HEK293 (cell line): ENCODE data around the gene ZFP36L1.
A peak's percentile ranks its signal among the peaks of the same experiment; 100 is the strongest.

Source experiments
- CTCF ChIA-PET: fragments of 350-600 bp; formaldehyde crosslinking; extraction: SDS; loops from one replicate; lab custom pipeline; 2021; ENCODE audit warnings: antibody characterized with exemption; lab: Yijun Ruan, JAX
- POLR2A ChIA-PET: fragments of 300-600 bp; formaldehyde crosslinking; extraction: SDS; loops from one replicate; lab custom pipeline; 2020; ENCODE audit warnings: antibody characterized with exemption, inconsistent platforms; lab: Yijun Ruan, JAX
- H3K27ac ChIP-seq: fragments of 200-500 bp; sonication (Bioruptor generic); 2 replicates; pipeline ENCODE4 v1.5.1; 2014; ENCODE audit warnings: low read depth, low read length, control low read depth, inconsistent platforms; ENCODE audit errors: extremely low read depth
- H3K36me3 ChIP-seq, 2 experiments: fragments of 200-500 bp in 1 of 2; sonication (Bioruptor generic) in 1 of 2; 1 replicate in 1 of 2; 2 replicates in 1 of 2; pipeline ENCODE4 v1.5.1; 2014 to 2017; ENCODE audit warnings: inconsistent platforms in 2 of 2, low read length in 2 of 2; ENCODE audit not compliant: control insufficient read depth in 2 of 2, insufficient read depth in 1 of 2
- H3K4me1 ChIP-seq: fragments of 200-500 bp; sonication (Bioruptor generic); 2 replicates; pipeline ENCODE4 v1.5.1; 2014; ENCODE audit warnings: mild to moderate bottlenecking, low read length, inconsistent platforms; ENCODE audit not compliant: control insufficient read depth, insufficient read depth
- H3K4me3 ChIP-seq: 2 replicates; pipeline ENCODE4 v1.5.1; 2011; ENCODE audit warnings: low read depth, mild to moderate bottlenecking, control low read depth, low read length, moderate library complexity
- H3K9me3 ChIP-seq: fragments of 200-500 bp; sonication (Bioruptor generic); 2 replicates; pipeline ENCODE4 v1.5.1; 2014; ENCODE audit warnings: low read depth, low read length, inconsistent platforms; ENCODE audit not compliant: control insufficient read depth, insufficient read depth
- ZNF175 ChIP-seq: fragments of 450-650 bp; formaldehyde crosslinking; IDR thresholded peaks from 2 replicates; pipeline ENCODE4 v1.5.1; 2016; ENCODE audit warnings: missing biosample characterization, missing genetic modification characterization
- ZNF341 ChIP-seq: fragments of 450-650 bp; formaldehyde crosslinking; IDR thresholded peaks from 2 replicates; pipeline ENCODE4; 2016; ENCODE audit warnings: low read depth, missing biosample characterization, missing genetic modification characterization
- ZNF624 ChIP-seq: fragments of 450-650 bp; formaldehyde crosslinking; IDR thresholded peaks from 2 replicates; pipeline ENCODE4 v1.5.1; 2017; ENCODE audit warnings: missing biosample characterization, missing genetic modification characterization
- ZNF76 ChIP-seq: fragments of 450-650 bp; formaldehyde crosslinking; IDR thresholded peaks from 2 replicates; pipeline ENCODE4; 2016; ENCODE audit warnings: low read depth, missing biosample characterization, missing genetic modification characterization, borderline replicate concordance
- TF ChIP-seq, protein P1 (sequence below): fragments of 450-650 bp; formaldehyde crosslinking; IDR thresholded peaks from 2 replicates; pipeline ENCODE4 v1.5.1; 2017; ENCODE audit warnings: missing biosample characterization, mild to moderate bottlenecking, missing genetic modification characterization, moderate library complexity
- TF ChIP-seq, protein P2 (sequence below): fragments of 450-650 bp; formaldehyde crosslinking; IDR thresholded peaks from 2 replicates; pipeline ENCODE4 v1.5.1; 2016; ENCODE audit warnings: missing biosample characterization, missing genetic modification characterization, low read depth
- TF ChIP-seq, protein P3 (sequence below): fragments of 450-650 bp; formaldehyde crosslinking; IDR thresholded peaks from 2 replicates; pipeline ENCODE4 v1.5.1; 2016; ENCODE audit warnings: missing biosample characterization, missing genetic modification characterization
- TF ChIP-seq, protein P4 (sequence below): fragments of 450-650 bp; formaldehyde crosslinking; IDR thresholded peaks from 2 replicates; pipeline ENCODE4 v1.5.1; 2016; ENCODE audit warnings: missing biosample characterization, missing genetic modification characterization

ZFP36L1 gene

DNA sequence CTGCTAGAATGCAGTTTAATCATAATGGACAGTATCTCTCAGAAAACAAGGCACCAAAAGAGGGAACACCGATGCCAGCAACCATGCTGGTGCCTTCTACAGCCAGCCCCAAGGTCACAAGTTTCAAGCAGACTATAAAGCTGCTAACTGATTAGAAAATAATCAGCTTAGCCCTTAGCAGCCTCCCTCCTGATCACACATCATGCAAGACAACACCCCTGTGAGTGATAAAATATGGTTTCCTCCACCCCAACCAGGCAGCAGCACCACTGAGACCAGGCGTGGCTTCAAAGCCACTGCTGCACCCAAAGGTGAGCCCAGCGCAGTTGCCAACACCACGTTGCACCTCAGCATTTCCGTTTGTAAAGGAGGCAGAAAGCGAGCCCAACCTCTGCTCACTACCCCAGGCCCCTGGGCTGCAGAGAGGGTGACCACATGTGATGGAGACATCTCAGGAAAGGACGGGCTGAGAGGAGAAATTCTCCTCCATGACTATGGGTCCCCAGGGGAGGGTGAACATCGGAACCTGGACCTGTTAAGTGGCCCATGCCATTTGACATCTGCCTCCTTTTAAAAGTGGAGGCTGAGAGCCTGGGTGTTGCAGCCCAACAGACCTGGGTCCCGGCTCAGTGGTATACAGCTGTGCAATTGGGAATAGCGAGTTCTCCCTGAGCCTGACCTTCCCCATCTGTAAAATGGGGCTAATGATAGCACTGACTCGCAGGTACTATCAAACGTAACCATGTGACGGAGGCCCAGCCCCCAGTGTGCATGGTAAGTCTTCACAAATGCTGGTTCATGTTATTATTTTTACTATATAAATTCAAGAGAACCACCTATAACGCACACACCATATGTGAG is 11.5 kb downstream of the ZFP36L1 start:
- CTCF ChIA-PET: interaction anchor here (0.6 kb wide), 1 partner anchor 1999 kb away, joined by 5 read pairs; no protein-coding TSS in a partner anchor
- POLR2A ChIA-PET: interaction anchor here (1.7 kb wide), 1 partner anchor 12 kb away, joined by 12 read pairs; the partner anchor contains the start of gene ZFP36L1
- no peaks in the 10 kb centered on the region for H3K9me3 ChIP-seq
- TF ChIP-seq, protein P1, sequence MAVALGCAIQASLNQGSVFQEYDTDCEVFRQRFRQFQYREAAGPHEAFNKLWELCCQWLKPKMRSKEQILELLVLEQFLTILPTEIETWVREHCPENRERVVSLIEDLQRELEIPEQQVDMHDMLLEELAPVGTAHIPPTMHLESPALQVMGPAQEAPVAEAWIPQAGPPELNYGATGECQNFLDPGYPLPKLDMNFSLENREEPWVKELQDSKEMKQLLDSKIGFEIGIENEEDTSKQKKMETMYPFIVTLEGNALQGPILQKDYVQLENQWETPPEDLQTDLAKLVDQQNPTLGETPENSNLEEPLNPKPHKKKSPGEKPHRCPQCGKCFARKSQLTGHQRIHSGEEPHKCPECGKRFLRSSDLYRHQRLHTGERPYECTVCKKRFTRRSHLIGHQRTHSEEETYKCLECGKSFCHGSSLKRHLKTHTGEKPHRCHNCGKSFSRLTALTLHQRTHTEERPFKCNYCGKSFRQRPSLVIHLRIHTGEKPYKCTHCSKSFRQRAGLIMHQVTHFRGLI (tag by site-specific recombination): peak; percentile 81
- TF ChIP-seq ZNF341: 0 out of 2 replicates have a peak, but pooled peaks have one; percentile 4
- TF ChIP-seq, protein P2, sequence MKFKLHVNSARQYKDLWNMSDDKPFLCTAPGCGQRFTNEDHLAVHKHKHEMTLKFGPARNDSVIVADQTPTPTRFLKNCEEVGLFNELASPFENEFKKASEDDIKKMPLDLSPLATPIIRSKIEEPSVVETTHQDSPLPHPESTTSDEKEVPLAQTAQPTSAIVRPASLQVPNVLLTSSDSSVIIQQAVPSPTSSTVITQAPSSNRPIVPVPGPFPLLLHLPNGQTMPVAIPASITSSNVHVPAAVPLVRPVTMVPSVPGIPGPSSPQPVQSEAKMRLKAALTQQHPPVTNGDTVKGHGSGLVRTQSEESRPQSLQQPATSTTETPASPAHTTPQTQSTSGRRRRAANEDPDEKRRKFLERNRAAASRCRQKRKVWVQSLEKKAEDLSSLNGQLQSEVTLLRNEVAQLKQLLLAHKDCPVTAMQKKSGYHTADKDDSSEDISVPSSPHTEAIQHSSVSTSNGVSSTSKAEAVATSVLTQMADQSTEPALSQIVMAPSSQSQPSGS (tag by site-specific recombination): no peak
- TF ChIP-seq, protein P3, sequence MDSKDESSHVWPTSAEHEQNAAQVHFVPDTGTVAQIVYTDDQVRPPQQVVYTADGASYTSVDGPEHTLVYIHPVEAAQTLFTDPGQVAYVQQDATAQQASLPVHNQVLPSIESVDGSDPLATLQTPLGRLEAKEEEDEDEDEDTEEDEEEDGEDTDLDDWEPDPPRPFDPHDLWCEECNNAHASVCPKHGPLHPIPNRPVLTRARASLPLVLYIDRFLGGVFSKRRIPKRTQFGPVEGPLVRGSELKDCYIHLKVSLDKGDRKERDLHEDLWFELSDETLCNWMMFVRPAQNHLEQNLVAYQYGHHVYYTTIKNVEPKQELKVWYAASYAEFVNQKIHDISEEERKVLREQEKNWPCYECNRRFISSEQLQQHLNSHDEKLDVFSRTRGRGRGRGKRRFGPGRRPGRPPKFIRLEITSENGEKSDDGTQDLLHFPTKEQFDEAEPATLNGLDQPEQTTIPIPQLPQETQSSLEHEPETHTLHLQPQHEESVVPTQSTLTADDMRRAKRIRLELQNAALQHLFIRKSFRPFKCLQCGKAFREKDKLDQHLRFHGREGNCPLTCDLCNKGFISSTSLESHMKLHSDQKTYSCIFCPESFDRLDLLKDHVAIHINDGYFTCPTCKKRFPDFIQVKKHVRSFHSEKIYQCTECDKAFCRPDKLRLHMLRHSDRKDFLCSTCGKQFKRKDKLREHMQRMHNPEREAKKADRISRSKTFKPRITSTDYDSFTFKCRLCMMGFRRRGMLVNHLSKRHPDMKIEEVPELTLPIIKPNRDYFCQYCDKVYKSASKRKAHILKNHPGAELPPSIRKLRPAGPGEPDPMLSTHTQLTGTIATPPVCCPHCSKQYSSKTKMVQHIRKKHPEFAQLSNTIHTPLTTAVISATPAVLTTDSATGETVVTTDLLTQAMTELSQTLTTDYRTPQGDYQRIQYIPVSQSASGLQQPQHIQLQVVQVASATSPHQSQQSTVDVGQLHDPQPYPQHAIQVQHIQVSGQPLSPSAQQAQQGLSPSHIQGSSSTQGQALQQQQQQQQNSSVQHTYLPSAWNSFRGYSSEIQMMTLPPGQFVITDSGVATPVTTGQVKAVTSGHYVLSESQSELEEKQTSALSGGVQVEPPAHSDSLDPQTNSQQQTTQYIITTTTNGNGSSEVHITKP: peak; percentile 81
- TF ChIP-seq, all 188 proteins: peak for 3
- Histone ChIP-seq H3K36me3 (no peaks in the 10 kb centered on the region), H3K4me1 (no peaks in the 10 kb centered on the region), H3K27ac (no peak overlapping the region), H3K4me3 (no peak overlapping the region)

DNA sequence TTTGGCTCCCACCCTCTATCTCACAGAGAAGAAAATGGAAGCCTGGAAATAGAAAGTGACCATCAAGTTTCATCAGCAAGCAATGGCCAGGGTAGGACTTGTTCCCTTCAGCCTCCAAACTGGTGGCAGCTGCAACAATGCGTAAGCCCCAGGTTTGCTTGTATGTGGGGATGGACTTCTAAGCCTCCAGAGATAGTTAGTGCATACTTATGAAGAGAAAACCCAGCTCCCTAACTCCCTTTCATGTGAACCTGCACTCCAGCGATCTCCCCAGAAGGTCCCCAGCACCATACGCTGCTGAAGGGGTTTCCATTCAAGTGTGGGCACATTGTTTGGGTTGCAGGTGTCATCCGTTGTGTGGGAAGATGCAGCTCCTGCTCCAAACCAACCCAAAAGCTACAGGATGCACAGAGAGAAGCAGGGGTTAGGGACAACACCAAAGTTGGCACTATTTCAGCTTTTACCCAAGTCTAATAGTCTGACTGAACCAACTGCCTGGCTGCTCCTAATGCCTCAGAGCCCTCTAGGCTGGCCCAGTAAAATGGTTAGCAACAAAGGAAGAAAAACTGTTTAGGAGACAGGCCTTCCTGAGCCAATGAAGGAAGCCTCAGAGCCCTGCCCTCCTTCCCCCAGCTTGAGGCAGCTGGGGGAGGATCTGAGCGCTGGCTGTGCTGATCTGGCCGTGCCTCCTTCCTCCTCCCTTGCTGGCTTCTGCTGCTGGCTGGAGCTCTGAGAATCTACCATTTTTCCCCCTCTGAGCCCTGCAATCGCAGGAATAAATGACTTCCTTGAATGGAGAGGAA is 12.3 kb downstream of the ZFP36L1 start:
- H3K4me3 ChIP-seq: no peak overlapping the region
- no peaks in the 10 kb centered on the region for H3K36me3 ChIP-seq
- TF ChIP-seq ZNF341: peak; percentile 91
- no peak for TF ChIP-seq ZNF624 (tag by site-specific recombination)
- TF ChIP-seq, protein P4, sequence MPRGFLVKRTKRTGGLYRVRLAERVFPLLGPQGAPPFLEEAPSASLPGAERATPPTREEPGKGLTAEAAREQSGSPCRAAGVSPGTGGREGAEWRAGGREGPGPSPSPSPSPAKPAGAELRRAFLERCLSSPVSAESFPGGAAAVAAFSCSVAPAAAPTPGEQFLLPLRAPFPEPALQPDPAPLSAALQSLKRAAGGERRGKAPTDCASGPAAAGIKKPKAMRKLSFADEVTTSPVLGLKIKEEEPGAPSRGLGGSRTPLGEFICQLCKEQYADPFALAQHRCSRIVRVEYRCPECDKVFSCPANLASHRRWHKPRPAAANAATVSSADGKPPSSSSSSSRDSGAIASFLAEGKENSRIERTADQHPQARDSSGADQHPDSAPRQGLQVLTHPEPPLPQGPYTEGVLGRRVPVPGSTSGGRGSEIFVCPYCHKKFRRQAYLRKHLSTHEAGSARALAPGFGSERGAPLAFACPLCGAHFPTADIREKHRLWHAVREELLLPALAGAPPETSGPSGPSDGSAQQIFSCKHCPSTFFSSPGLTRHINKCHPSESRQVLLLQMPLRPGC (tag by site-specific recombination): no peak
- no peak for TF ChIP-seq ZNF175 (tag by site-specific recombination)
- TF ChIP-seq ZNF76: no peak
- H3K4me1 ChIP-seq: no peaks in the 10 kb centered on the region
- H3K9me3 ChIP-seq: no peaks in the 10 kb centered on the region
- POLR2A ChIA-PET: interaction anchor here (1.2 to 1.7 kb wide), 2 partner anchors 13 to 14 kb away, joined by 3 to 12 read pairs; partner anchors contain the start of gene ZFP36L1
- H3K27ac ChIP-seq: no peak overlapping the region
- CTCF ChIA-PET: interaction anchor here (0.6 to 1.6 kb wide), 4 partner anchors 9 to 1998 kb away, joined by 3 to 5 read pairs (median 4); no protein-coding TSS in a partner anchor
